GM12892 (cell line): ENCODE measurements around the gene ST8SIA1.

Experiments
- POLR2A ChIP-seq: IDR thresholded peaks from 2 replicates; pipeline ENCODE4 v1.6.1; 2011; ENCODE audit warnings: low read depth, low read length, control low read depth
- POLR2AphosphoS5 ChIP-seq: IDR thresholded peaks from 2 replicates; pipeline ENCODE4 v1.6.1; 2011; ENCODE audit warnings: low read depth, low read length, control low read depth
- TAF1 ChIP-seq: IDR thresholded peaks from 2 replicates; pipeline ENCODE4 v1.6.1; 2011; ENCODE audit warnings: low read depth, mild to moderate bottlenecking, control low read depth, low read length, borderline replicate concordance

DNA sequence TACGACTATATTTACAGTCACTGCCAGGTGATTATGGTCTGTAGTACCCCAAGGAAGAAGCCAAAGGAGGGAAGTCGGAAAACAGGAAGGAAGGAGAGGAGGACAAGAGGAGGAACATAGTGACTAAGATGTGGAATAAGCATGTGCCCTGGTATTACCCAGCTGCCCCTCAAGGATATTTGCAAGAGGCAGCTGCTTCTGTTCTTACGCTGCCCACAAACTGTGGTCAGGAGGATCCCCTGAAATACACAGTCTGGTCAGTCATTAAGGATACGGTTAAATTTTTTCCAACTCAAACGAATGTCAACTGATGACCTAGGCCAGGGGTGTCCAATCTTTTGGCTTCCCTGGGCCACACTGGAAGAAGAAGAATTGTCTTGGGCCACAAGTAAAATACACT is 162.0 kb downstream of the ST8SIA1 start:
- TF ChIP-seq POLR2A (no peak), POLR2AphosphoS5 (no peak), TAF1 (no peak)
